WTC11 (cell line): Measurements from ENCODE around the gene SEZ6.

ENCODE experiments used
- CTCF ChIP-seq: fragments of 200-600 bp; IDR thresholded peaks from 2 replicates; pipeline ENCODE4 v1.8.0; 2022; ENCODE audit warnings: antibody characterized with exemption
- HMGA2 ChIP-seq: fragments of 250-450 bp; sonication (Bioruptor Pico); IDR thresholded peaks from 2 replicates; pipeline ENCODE4 v1.4.0; 2021; ENCODE audit warnings: mild to moderate bottlenecking, moderate library complexity
- JUN ChIP-seq: sonication (generic); formaldehyde crosslinking; IDR thresholded peaks from 2 replicates; pipeline ENCODE4 v1.8.0; 2023; ENCODE audit warnings: mild to moderate bottlenecking, missing genetic modification reagents
- SP1 ChIP-seq: sonication (generic); formaldehyde crosslinking; conservative IDR thresholded peaks from 2 replicates; pipeline ENCODE4 v1.8.1; 2022; ENCODE audit warnings: missing genetic modification reagents
- TP53 ChIP-seq: sonication (generic); formaldehyde crosslinking; IDR thresholded peaks from 2 replicates; pipeline ENCODE4 v1.8.1; 2023; ENCODE audit warnings: mild to moderate bottlenecking, missing genetic modification reagents
- ZNF121 ChIP-seq: sonication (generic); formaldehyde crosslinking; IDR thresholded peaks from 2 replicates; pipeline ENCODE4 v1.8.0; 2023; ENCODE audit warnings: missing genetic modification reagents
- ZNF671 ChIP-seq: fragments of 250-450 bp; sonication (Bioruptor Pico); IDR thresholded peaks from 2 replicates; pipeline ENCODE4 v1.8.0; 2021; ENCODE audit warnings: mild to moderate bottlenecking
- TF ChIP-seq, protein P1 (sequence below): sonication (generic); formaldehyde crosslinking; IDR thresholded peaks from 2 replicates; pipeline ENCODE4 v1.8.1; 2022; ENCODE audit warnings: low read depth, missing genetic modification reagents, borderline replicate concordance
- TF ChIP-seq, protein P2 (sequence below): sonication (generic); formaldehyde crosslinking; conservative IDR thresholded peaks from 2 replicates; pipeline ENCODE4 v1.8.1; 2022; ENCODE audit warnings: mild to moderate bottlenecking, missing genetic modification reagents

DNA sequence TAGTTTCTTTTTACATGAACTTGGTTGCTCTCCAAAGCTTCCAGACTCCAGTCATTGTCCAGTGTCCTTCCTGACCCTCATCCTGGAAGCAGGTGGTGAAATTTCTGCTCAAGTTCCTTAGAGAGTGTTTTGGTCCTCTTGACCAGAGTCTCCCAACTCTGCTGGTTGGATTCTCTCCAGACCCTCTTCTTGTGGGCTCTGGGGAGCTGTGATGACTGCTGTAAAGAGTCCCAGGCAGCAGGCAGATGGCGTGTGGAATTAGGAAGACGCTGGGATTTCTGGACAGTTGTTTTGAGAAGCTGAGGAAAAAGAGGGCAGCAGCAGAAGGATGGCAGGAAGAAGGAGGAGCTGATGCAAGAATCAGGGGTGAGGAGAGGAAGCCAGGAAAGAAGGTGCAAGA, 1.6 kb upstream of the SEZ6 start:
- no peak for TF ChIP-seq ZNF121 (CRISPR knock-in tag)
- no peak for TF ChIP-seq CTCF
- TF ChIP-seq, protein P1, sequence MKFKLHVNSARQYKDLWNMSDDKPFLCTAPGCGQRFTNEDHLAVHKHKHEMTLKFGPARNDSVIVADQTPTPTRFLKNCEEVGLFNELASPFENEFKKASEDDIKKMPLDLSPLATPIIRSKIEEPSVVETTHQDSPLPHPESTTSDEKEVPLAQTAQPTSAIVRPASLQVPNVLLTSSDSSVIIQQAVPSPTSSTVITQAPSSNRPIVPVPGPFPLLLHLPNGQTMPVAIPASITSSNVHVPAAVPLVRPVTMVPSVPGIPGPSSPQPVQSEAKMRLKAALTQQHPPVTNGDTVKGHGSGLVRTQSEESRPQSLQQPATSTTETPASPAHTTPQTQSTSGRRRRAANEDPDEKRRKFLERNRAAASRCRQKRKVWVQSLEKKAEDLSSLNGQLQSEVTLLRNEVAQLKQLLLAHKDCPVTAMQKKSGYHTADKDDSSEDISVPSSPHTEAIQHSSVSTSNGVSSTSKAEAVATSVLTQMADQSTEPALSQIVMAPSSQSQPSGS (CRISPR knock-in tag), result no peak
- no peak for TF ChIP-seq ZNF671 (CRISPR knock-in tag)
- TF ChIP-seq, protein P2, sequence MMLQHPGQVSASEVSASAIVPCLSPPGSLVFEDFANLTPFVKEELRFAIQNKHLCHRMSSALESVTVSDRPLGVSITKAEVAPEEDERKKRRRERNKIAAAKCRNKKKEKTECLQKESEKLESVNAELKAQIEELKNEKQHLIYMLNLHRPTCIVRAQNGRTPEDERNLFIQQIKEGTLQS (CRISPR knock-in tag), result no peak
- TF ChIP-seq JUN (CRISPR knock-in tag), result no peak
- TF ChIP-seq TP53, result no peak
- TF ChIP-seq HMGA2 (CRISPR knock-in tag), result no peak
- TF ChIP-seq SP1 (CRISPR knock-in tag), result no peak
